Non-pigmented ciliary epithelial cell (primary cell): ENCODE data around the gene MXI1.
"Not testable (repeated sequence)": the region's sequence is repeated elsewhere in the genome, so short reads cannot be mapped to it uniquely, and the experiment has no call there.

Source experiments
- DNase-seq: peaks from one replicate; pipeline ENCODE4 v3.0.0-alpha.2; 2010; ENCODE audit warnings: low read depth

Gene MXI1

GRCh38 chr10:110239892-110240291 lies 32.5 kb downstream of the MXI1 start:
- no peak for DNase-seq

- DNase-seq: no peak
Observed at GRCh38 chr10:110241407-110241806, 34.0 kb downstream of the MXI1 start.

- DNase-seq: no peak
Observed at GRCh38 chr10:110241841-110242240, 34.4 kb downstream of the MXI1 start.

DNA sequence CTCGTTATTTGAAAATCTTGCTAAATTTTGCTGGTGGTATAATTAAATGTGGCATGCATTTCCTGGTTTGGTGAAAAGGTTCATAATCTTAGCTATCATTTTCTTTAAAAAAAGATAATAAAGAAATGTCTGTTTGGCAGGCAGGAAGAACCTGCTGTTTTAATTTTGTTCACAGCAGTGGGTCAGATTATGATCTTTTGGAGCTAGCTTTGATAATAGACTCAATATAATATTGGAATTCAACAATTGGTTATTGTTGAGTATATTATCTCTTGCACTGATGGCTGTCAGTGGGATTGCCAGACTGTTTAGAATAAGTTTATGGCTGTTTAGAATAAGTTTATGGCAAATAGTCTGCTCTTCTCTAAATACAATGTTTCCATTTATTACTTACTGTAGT lies 35.1 kb downstream of the MXI1 start:
- no peak for DNase-seq

DNA sequence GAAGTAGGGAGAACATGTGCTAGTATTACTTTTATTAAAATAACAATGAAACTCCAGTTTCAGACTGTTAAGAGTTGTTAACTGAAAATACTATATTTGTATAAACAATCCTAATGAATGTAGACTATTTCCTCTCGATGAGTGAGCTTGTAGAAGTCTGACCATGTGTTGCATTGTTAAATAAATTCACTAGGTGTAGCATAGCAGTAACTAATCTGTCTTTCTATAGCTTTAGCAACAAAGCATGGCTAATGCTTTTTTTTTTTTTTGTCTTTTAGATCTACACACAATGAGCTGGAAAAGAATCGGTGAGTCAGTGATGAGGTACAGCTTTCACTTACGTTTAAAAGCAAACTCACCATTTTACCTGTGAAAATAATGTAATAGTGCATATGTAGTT lies 37.1 kb downstream of the MXI1 start:
- no peak for DNase-seq

GRCh38 chr10:110247833-110248232 lies 40.4 kb downstream of the MXI1 start:
- DNase-seq: not testable (repeated sequence)

DNA sequence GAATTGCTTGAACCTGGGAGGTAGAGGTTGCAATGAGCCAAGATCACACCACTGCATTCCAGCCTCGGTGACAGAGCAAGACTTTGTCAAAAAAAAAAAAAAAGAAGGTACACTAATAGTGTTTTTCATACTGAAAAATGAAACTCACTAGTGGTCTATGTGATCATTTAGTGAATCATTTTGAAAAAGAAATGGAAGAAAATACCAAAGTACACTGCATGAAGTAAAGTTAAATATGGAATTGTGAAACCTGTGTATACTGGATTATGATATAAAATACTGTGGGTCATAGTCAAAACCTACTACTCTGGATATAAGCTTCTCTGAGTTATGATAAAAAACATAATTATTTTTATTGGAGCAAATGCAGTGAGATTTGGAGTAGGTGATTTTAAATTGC lies 42.1 kb downstream of the MXI1 start:
- DNase-seq: not testable (repeated sequence)

GRCh38 chr10:110251392-110251791 lies 44.0 kb downstream of the MXI1 start:
- DNase-seq: not testable (repeated sequence)

GRCh38 chr10:110252151-110252550 lies 44.7 kb downstream of the MXI1 start:
- DNase-seq: no peak

DNA sequence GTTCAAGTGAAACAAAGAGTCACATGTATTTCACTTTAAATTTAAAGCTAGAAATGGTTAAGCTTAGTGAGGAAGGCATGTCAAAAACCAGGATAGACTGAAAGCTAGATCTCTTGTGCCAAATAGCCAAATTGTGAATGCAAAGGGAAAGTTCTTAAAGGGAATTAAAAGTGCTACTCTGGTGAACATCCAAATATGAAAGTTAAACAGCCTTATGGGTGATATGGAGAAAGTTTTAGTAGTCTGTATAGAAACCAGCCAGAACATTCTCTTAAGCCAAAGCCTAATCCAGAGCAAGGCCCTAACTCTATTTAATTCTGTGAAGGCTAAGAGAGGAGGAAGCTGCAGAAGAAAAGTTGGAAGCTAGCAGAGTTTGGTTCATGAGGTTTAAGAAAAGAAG lies 47.1 kb downstream of the MXI1 start:
- no peak for DNase-seq

DNA sequence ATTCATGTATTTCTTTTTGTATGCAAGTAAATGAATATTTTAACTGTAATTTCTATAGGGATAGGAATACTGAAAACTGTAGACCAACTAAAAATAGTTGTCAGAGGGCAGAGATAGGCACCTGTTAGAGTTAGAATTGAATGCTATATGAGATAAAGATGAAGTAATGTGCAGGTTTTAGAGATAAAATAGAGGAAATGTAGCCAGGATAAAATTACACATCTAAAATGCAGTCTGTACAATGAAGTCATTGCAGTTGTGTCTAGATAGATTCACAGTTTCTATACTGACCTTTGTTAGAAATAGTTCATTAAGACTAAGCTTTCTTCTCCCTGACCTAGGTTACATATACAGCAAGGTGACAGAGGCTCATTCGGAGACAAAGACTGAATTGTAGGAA lies 51.1 kb downstream of the MXI1 start:
- no peak for DNase-seq

DNA sequence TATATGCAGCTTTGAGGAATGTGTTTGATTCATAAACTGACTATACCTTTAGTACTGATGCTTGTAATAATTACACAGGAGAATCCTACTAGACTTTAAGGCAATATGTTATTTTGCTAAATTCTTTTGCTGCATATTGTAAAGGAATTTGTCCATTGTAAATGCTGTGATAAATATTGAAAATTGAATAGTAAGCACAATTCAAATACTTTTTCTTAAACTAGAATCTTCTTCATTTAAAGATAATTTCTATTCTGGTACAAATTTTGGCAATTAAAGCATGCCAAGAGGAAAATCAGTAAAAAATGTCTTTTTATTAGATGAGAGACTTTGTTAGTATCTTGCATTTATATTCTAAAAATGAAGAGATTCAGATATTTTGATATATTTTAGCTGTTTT lies 51.9 kb downstream of the MXI1 start:
- DNase-seq: no peak

DNA sequence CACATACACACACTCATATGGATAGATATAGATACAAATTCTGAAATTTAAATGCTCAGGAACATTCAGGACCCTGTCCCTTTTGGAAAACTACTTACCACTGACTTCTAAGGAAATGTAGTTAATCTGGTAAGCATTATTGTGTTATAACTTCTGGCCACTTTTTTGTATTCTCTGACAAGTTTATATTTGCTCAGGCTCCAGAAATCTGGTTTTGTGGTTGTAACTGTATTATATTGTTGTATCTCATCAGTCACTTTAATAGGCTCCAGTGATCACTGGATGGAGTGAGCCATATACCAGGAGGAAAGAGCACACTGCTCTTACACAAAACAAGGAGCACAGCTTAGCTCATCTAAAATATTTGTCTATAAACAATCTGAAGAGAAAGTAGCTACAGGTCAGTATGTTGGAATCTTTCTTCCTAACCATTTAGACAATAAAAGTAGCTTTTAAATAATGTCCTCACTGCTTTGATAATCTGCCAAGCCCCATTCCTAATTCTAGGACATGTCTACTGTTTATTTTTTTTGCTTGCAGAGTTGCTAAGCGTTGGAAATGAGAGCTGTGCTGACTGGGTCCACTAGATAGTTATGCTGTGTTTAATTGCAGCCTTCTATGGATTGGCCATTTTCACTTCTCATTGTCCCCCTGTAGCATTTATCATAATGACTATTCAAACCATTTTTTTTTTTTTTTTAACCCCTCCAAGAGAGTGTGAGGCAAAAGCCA lies 53.5 kb downstream of the MXI1 start:
- DNase-seq: no peak

- DNase-seq: no peak
Observed at GRCh38 chr10:110263164-110263563, 55.8 kb downstream of the MXI1 start.

DNA sequence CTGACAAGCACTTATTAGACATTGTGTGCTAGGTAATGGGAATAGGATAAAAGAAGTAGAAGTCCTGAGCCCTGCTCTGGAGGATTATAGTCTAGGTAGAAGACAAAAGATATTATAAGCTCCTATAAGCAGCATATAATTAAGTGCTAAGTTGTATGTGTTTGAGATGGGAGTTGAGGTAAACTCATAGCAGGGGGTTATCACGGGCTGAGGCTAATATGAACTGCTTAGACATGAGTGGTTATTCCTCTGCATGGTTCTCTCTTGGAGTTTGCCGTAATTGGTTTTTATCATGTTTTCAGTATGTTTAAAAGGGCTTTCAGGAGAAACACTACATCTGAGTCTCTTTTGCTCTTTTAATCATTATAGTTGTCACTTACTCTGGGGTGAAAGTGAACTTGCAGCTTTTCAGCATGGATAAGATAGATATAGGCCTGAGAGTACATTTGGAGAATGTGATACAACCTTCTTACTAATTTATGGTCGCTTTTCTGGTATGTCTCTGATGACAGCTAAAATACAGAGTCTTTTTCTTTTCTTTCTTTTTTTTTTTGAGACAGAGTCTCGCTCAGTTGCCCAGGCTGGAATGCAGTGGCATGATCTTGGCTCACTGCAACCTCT lies 58.3 kb downstream of the MXI1 start:
- no peak for DNase-seq

DNA sequence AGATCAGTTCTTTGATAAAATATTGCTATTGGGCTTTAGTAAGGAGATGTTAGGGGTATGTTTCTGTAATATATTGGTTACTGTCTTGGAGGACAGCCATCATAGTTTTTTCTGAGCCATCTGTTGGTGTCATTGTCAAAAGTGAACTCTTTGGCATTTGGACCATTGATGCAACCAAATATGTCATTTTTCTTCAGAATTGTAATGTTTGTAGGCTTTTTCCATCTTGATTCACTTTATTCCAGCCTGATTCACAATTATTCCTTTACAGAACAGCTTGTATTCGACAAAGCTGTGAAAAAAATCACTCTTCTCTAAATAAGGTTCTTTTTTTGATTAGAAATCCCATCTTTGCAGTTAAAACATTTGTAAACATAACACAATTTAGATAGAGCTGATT lies 59.9 kb downstream of the MXI1 start:
- no peak for DNase-seq

DNA sequence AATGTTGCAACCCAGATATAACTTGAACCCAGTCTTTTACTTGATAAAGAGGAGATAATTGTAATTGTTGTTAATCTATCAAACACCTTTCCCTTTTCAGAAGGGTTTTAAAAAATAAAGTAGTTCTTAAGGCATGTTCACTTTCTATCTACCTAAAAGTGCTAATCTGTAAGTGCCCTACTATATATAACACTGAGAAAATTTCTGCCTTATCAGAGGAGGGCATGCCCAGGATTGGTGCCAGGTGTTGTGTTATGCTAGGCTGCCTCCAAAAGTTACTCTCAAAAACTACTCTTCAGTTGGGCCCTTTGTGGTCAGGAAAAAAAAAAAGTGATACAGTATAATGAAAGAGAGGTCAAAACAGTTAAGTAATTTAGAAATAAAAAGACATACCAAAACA lies 61.0 kb downstream of the MXI1 start:
- no peak for DNase-seq

DNA sequence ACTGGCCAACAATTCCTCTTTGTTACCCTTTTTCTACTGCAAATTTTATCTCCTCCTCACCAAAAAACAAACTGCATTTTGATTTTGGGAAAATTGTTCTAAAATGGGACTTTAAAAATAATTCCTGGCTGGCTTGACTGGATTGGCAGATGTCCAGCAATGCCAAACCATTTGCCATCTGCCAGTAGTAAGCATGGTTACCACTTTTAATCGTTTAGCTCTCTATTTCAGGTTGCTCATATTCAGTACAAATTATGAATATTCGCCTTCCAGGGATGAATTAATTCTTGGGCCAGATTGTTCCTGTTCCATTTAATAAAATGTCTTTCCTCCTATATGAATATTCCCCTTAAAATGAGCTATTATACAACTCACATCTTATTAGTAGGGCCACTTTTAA lies 61.6 kb downstream of the MXI1 start:
- no peak for DNase-seq

GRCh38 chr10:110269374-110270318 lies 62.2 kb downstream of the MXI1 start:
- no peak for DNase-seq

DNA sequence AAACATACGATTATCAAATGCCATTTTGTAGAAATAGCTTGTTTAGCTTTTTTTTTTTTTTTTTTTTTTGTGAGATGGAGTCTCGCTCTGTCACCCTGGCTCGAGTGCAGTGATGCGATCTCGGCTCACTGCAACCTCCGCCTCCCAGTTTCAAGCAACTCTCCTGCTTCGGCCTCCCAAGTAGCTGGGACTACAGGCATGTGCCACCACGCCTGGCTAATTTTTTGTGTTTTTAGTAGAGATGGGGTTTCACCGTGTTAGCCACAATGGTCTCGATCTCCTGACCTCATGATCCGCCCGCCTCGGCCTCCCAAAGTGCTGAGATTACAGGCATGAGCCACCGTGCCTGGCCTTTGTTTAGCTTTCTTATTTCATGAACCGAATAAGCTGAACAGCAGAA lies 65.6 kb downstream of the MXI1 start:
- DNase-seq: not testable (repeated sequence)

DNA sequence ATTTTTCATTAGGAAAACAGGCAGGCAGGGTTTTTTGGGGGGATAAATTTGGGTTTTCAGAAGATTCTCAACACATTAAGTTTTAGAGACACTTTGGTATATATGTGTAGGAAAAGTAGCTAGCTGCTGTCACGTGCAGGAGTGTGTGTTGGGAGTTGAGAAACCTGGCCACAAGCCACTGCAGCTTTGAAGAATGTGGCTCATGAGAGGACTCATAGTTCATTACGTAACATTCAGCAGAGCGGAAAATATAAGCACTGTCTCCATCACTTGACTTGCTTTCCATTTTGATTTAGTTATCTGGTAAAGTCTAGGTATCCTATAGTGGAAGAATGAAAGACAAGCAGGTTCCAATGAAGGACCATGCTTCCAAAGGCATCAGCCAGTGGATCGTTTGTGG lies 66.1 kb downstream of the MXI1 start:
- DNase-seq: peak; percentile 55

- no peak for DNase-seq
Observed at GRCh38 chr10:110274072-110274627, 66.7 kb downstream of the MXI1 start.

DNA sequence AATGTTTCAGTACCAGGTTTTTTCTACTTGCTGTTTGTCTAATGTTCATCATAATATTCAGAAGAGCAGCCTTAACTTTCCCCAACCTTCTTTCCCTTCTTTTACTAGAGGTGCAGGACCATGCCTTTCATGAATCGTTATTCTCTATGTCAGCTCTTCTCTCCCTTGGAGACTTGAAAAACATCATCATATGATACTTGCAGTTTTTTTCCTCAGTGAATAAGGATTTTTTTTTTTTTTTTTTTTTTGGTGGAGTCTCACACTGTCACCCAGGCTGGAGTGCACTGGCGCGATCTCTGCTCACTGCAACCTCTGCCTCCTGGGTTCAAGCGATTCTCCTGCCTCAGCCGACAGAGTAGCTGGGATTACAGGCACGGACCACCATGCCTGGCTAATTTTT lies 67.2 kb downstream of the MXI1 start:
- DNase-seq: no peak
